Measurements from ENCODE around the gene BEND7.
"Not testable (repeated sequence)": the region's sequence is repeated elsewhere in the genome, so short reads cannot be mapped to it uniquely, and the experiment has no call there.

BEND7 gene

DNA sequence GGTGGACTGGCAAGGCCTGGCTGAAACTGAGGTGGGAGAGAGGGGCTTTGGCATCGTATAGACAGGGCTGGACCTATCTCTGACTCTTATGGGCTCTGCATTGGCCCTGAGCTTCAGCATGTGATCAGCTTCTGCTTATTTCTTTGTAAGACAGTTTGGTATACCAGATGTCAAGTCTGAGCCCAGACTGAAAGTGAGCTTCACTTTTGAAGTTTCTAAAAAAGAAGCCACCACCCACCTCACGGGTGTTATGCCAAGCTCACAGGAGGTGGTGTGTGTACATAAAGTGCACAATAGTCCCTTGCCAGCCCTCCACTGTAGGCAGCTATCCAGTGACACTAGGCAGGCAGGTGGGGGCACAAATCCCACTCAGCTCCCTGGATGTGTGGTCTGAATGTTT lies 112.1 kb downstream of the BEND7 start:
- no peak for DNase-seq

DNA sequence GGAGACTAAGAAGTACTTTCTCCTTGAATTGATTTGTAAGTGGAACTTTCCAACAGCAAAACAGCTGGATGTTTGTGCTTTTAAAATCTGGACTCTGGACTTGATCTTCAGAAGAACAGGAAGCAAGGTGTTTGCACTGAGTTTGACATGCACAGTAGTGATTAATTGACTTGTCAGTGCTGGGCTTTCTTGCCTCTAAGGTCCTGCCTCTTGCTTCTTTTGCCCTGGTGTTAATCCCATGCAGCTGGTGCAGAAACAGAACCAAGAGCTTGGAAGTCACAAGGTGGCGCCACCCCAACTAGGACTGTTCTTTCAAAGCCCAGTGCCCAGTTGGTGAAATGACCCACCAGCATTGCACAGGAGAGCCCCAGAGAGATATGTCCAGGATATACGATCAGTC lies 114.0 kb downstream of the BEND7 start:
- no peak for DNase-seq

DNA sequence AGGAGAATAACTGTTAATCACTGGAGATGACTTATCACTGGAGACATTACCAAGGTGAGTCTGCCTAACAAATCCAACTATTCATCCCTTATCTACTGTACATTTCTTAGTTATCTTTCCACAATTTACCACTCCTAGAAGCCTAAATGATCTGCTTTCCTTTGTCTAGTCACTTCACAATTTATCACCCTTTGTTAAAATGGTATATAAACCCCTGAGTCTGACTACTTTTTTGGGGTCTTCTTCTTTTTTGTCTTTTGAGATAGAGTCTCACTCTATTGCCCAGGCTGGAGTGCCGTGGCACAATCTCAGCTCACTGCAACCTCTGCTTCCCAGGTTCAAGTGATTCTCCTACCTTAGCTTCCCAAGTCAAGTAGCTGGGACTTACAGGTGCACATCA lies 114.7 kb downstream of the BEND7 start:
- DNase-seq: no peak

GRCh38 chr10:13412894-13413293 lies 115.9 kb downstream of the BEND7 start:
- DNase-seq: no peak

GRCh38 chr10:13404791-13405190 lies 124.0 kb downstream of the BEND7 start:
- DNase-seq: no peak

GRCh38 chr10:13404305-13404759 lies 124.5 kb downstream of the BEND7 start:
- no peak for DNase-seq

GRCh38 chr10:13403426-13403825 lies 125.4 kb downstream of the BEND7 start:
- not testable (repeated sequence) for DNase-seq

DNA sequence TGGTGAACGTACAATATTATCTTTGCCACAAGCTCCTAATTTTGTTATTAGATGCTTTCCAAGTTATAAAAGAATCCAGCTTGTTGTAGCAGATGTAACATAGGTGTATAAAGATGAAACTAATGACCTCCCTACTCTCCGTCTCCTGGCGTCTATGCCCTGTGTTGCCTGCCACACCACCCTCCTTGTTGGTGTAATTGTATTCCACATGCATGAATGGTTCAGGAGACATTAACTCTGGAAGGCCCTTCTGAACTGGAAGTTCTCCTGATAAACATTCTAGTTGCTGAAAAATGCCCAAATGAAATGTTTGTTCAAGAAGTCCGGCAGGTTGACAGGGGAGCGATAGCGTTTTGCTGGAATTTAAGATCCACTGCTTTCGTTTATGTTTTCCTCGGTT lies 126.8 kb downstream of the BEND7 start:
- DNase-seq: no peak

DNA sequence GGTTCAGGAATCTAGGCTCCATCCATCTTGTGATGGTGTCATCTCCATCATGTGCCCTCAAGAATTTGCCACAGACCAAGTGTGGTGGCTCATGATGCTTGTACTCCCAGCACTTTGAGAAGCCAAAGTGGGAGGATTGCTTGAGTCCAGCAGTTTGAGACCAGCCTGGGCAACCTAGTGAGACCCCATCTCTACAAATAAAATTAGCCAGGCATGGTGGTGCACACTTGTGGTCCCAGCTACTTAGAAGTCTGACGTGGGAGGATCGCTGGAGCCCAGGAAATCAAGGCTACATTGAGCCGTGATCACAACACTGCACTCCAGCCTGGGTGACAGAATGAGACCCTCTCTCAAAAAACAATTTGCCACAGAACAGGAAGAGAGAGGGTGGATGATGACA lies 127.7 kb downstream of the BEND7 start:
- no peak for DNase-seq

- DNase-seq: no peak
Measured at GRCh38 chr10:13400196-13400965, 128.4 kb downstream of the BEND7 start.

DNA sequence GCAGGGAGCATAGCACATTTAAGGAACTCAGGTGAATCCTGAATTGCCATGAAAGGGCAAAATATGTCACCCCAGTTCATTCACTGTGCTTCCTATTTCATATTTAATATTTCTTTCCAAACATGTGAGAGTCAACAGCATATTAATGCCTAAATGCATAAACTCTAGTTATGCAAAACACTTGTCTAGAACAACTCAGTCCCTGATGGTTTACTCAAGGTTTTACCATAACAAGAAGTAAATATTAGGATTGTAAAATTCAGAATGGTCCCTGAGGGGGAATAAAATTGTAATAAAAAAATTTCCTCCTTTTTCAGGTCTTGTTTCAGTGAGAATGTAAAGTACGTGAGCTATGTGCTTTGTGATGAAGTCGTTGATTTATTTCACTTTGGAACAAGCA lies 129.1 kb downstream of the BEND7 start:
- DNase-seq: no peak

DNA sequence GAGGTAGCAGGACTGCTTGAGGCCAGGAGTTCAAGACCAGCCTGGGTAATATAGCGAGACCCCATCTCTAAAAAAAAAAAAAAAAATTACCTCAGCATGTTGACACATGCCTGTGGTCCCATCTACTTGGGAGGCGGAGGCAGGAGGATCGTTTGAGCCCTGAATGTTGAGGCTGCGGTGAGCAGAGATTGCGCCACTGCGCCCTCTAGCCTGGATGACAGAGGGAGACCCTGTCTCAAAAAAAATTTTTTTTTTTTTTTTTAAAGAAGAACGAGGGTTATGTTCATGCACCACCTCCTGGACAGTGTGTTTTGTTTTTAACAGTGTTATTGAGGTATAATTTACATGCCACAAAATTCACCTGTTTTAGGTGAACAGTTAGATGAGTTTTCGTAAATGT lies 129.6 kb downstream of the BEND7 start:
- DNase-seq: no peak

DNA sequence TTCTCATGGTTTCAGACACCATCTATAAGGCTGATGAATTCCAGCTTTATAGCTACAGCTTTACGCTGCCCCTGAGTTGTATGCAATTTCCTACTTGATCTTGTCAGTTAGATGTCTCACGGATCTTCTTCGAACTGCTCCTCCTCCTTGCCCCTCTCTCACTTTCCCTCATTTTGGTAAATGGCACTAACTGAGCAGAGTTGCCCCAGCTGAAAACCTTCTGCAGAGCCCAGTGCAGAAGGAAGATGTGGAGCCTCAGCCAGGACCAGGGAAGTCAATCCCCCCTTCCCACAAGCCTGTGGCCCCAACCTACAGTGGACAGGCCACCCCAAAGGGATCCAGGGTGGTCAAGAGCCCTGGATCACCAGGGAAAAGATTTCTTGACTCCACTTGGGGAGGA lies 131.8 kb downstream of the BEND7 start:
- no peak for DNase-seq

DNA sequence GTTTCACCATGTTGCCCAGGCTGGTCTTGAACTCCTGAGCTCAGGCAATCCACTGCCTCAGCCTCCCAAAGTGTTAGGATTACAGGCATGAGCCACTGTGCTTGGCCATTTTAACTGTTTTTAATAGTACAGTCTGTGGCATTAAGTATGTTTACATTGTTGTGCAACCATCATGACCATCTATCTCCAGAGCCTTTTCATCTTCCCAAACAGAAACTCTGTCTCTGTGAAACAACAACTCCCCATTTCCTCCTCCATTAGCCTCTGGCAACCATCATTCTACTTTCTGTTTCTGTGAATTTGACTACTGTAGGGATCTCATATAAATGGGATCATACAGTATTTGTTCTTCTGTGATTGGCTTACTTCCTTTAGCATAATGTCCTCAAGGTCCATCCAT lies 132.4 kb downstream of the BEND7 start:
- DNase-seq: no peak

DNA sequence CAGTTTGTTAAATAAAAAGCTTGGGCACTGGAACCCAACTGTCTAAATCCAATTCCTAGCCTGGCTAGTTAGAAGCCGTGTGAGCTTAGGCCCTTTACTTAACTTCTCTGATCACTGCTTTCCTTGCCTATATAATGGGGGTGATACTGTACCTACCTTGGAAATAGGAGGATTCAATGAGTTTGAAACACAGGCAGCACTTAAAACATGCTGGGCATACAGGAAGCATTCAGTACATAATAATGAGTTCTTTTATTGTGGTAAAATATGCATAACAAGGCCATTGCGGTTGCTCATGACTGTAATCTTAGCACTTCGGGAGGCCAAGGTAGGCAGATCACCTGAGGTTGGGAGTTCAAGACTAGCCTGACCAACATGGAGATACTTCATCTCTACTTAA lies 133.3 kb downstream of the BEND7 start:
- DNase-seq: no peak

GRCh38 chr10:13393640-13394039 lies 135.2 kb downstream of the BEND7 start:
- no peak for DNase-seq

DNA sequence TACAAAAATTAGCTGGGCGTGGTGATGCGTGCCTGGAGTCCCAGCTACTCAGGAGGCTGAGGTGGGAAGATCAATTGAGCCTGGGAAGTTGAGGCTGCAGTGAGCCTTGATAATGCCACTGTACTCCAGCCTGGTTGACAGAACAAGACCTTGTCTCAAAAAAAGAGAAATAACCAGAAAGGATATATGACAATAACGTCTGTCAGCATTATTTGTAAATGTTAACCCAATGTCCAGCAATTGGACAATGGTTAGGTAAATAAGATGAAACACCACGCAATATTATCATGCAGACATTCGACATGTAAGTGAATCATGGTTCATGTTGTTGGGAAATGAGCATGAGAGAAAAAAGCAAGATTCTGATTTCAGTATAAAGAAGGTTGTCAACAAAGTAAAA lies 136.1 kb downstream of the BEND7 start:
- no peak for DNase-seq

Measured in activated CD4-positive, alpha-beta T cell treated with anti-CD3 and anti-CD28 coated beads, Interleukin-2, amount 50 U/mL, for 16 hours (primary cell).